ENCODE results near the gene MAGI2. TPM values are rescaled to one million over a fixed set of nuclear protein-coding genes. Genes with fewer than 3 reads are reported as not detected.

The MAGI2 gene
- total RNA-seq, 2 donors from 2014 or later = 10.3 to 19.2 TPM

GRCh38 chr7:78400038-78400437 lies 1053.4 kb downstream of the MAGI2 start:
- 40 to 43% methylated on average over 1 to 2 of the region's 2 CpGs for WGBS, 2 experiments (ENCODE audit: insufficient coverage in 1 of 2, insufficient read length in 1 of 2)
- H3K9me3 Mint-ChIP-seq = peaks cover 10% of the 10 kb centered on the region
- Histone ChIP-seq H3K9ac (ENCODE audit: extremely low read depth, low read length, poor library complexity, severe bottlenecking) (no peak overlapping the region), H3K9me3 (ENCODE audit: control insufficient read depth, low read length) (no peaks in the 10 kb centered on the region), H3K36me3 (ENCODE audit: control insufficient read depth, insufficient read depth, low read length) (no peaks in the 10 kb centered on the region), H3K27ac (ENCODE audit: low read depth, low read length) (no peak overlapping the region), H3K27me3 (ENCODE audit: control insufficient read depth, insufficient read depth, low read length, poor library complexity, severe bottlenecking) (no peaks in the 10 kb centered on the region), H3K4me1 (ENCODE audit: control insufficient read depth, insufficient read depth, low read length) (no peaks in the 10 kb centered on the region), H3K4me3 (ENCODE audit: low read length) (no peak overlapping the region)
- H3K36me3 Mint-ChIP-seq (ENCODE audit: low read depth) = no peaks in the 10 kb centered on the region
- no peak overlapping the region for H3K27ac Mint-ChIP-seq
- DNase-seq = no peak
- H3K4me3 Mint-ChIP-seq = no peak overlapping the region
- H3K4me1 Mint-ChIP-seq = peaks cover 20% of the 10 kb centered on the region
- TF ChIP-seq CTCF (conservative IDR thresholded peaks at IDR 0.05) = no peak
- H3K27me3 Mint-ChIP-seq (ENCODE audit: insufficient read depth) = peaks cover 7% of the 10 kb centered on the region

DNA sequence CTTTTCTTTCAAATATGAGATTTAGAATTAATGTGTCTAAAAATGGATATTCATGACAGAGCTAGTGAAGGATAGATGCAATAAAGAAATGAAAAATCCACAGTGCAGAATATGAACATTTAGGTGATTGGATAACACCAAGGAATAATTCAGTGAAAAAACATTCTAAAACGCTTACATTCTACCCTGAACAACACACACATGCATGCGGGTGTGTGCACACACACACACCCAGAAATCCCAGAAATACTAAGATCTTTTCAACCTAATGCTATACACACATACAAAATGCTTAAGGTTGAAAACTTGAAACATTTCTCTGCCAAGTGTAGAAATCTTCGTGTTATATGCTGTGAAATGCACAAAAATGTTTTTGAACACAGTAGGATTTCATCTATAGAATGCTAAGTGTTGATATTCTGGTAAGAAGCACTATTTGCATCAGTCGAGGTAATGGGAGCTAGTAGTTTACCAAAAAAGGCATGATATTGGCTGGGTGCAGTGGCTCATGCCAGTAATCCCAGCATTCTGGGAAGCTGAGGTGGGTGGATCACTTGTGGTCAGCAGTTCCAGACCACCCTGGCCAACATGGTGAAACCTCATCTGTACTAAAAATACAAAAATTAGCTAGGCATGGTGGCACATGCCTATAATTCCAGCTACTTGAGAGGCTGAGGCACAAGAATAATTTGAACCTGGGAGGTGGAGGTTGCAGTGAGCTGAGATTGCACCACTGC lies 1054.3 kb downstream of the MAGI2 start:
- 83 to 88% methylated on average over 2 to 4 of the region's 4 CpGs for WGBS, 2 experiments (ENCODE audit: insufficient coverage in 1 of 2, insufficient read length in 1 of 2)
- H3K4me3 Mint-ChIP-seq = no peak overlapping the region
- Histone ChIP-seq H3K27ac (ENCODE audit: low read depth, low read length) (no peak overlapping the region), H3K36me3 (ENCODE audit: control insufficient read depth, insufficient read depth, low read length) (no peaks in the 10 kb centered on the region), H3K4me3 (ENCODE audit: low read length) (no peak overlapping the region), H3K9ac (ENCODE audit: extremely low read depth, low read length, poor library complexity, severe bottlenecking) (no peak overlapping the region), H3K4me1 (ENCODE audit: control insufficient read depth, insufficient read depth, low read length) (no peaks in the 10 kb centered on the region), H3K27me3 (ENCODE audit: control insufficient read depth, insufficient read depth, low read length, poor library complexity, severe bottlenecking) (no peaks in the 10 kb centered on the region), H3K9me3 (ENCODE audit: control insufficient read depth, low read length) (no peaks in the 10 kb centered on the region)
- no peak for TF ChIP-seq CTCF (conservative IDR thresholded peaks at IDR 0.05)
- peaks cover 24% of the 10 kb centered on the region for H3K4me1 Mint-ChIP-seq
- H3K9me3 Mint-ChIP-seq = peaks cover 6% of the 10 kb centered on the region
- H3K36me3 Mint-ChIP-seq (ENCODE audit: low read depth) = no peaks in the 10 kb centered on the region
- no peak overlapping the region for H3K27ac Mint-ChIP-seq
- DNase-seq = no peak
- peaks cover 7% of the 10 kb centered on the region for H3K27me3 Mint-ChIP-seq (ENCODE audit: insufficient read depth)

- H3K27me3 ChIP-seq (ENCODE audit: control insufficient read depth, insufficient read depth, low read length, poor library complexity, severe bottlenecking) = no peaks in the 10 kb centered on the region
- no peak overlapping the region for H3K4me3 ChIP-seq (ENCODE audit: low read length)
- no peaks in the 10 kb centered on the region for H3K36me3 ChIP-seq (ENCODE audit: control insufficient read depth, insufficient read depth, low read length)
- H3K4me1 Mint-ChIP-seq = peaks cover 25% of the 10 kb centered on the region
- no peak overlapping the region for H3K27ac ChIP-seq (ENCODE audit: low read depth, low read length)
- DNase-seq = peak; percentile 56
- WGBS, 2 experiments (ENCODE audit: insufficient coverage in 1 of 2, insufficient read length in 1 of 2) = 71 to 80% methylated on average over 1 to 2 of the region's 2 CpGs
- H3K9me3 ChIP-seq (ENCODE audit: control insufficient read depth, low read length) = no peaks in the 10 kb centered on the region
- H3K9me3 Mint-ChIP-seq = peaks cover under 1% of the 10 kb centered on the region
- no peak for TF ChIP-seq CTCF (conservative IDR thresholded peaks at IDR 0.05)
- H3K4me1 ChIP-seq (ENCODE audit: control insufficient read depth, insufficient read depth, low read length) = no peaks in the 10 kb centered on the region
- no peak overlapping the region for H3K4me3 Mint-ChIP-seq
- H3K9ac ChIP-seq (ENCODE audit: extremely low read depth, low read length, poor library complexity, severe bottlenecking) = no peak overlapping the region
- H3K27ac Mint-ChIP-seq = no peak overlapping the region
- peaks cover 7% of the 10 kb centered on the region for H3K27me3 Mint-ChIP-seq (ENCODE audit: insufficient read depth)
- no peaks in the 10 kb centered on the region for H3K36me3 Mint-ChIP-seq (ENCODE audit: low read depth)
Observed at GRCh38 chr7:78398576-78398975, 1054.9 kb downstream of the MAGI2 start.
